HCT116 (cell line): ENCODE measurements around the gene SH3TC1. TPM values are rescaled to one million over a fixed set of nuclear protein-coding genes. Genes with fewer than 3 reads are reported as not detected.

Experiments
- ATAC-seq: fragments of 200-7000 bp; cut with Tn5 transposase; 2 replicates; pipeline ENCODE4 v1.9.1; 2020; ENCODE audit warnings: mild to moderate bottlenecking, moderate library complexity
- BruUV-seq: library from RNA; stranded (reverse); fragments of 400-500 nt; replicated peaks from 2 replicates; lab custom pipeline; 2021; lab: Mats Ljungman, UMichigan
- CTCF ChIA-PET: fragments of 300-600 bp; sonication (Branson Sonifier 250); formaldehyde crosslinking; loops from one replicate; lab custom pipeline; 2021; ENCODE audit warnings: antibody characterized with exemption; lab: Charles Lee
- POLR2A ChIA-PET: fragments of 300-600, 350-600 bp; sonication (Branson Sonifier 250); formaldehyde crosslinking; loops from one replicate; lab custom pipeline; 2021; ENCODE audit warnings: antibody characterized with exemption; lab: Charles Lee
- RAD21 ChIA-PET, 2 experiments: fragments of 300-600 bp; sonication (Branson Sonifier 250); formaldehyde crosslinking; loops; one replicate each; lab custom pipeline; 2023; ENCODE audit warnings: low total read pairs in 2 of 2; ENCODE audit not compliant: uncharacterized antibody in 2 of 2, unreplicated experiment in 2 of 2, low non-redundant PET in 1 of 2; lab: Charles Lee
- DNase-seq: peaks from one replicate; pipeline ENCODE4 v3.0.0-alpha.2; 2010; ENCODE audit warnings: low read depth, low spot score
- H2AFZ ChIP-seq: fragments of 200-600 bp; shearing (Covaris generic), sonication (generic); 2 replicates; pipeline ENCODE4 v1.6.1; 2017; ENCODE audit warnings: low read depth, mixed run types, mixed read lengths, antibody characterized with exemption, low read length; ENCODE audit not compliant: poor library complexity, severe bottlenecking
- H3K27ac ChIP-seq: 2 replicates; pipeline ENCODE4 v1.5.1; 2012; ENCODE audit warnings: low read depth, low read length
- H3K27me3 ChIP-seq: fragments of 200-600 bp; sonication (generic); 2 replicates; pipeline ENCODE4 v1.6.1; 2016; ENCODE audit warnings: mixed run types, low read length, mixed read lengths; ENCODE audit not compliant: insufficient read depth
- H3K36me3 ChIP-seq, 2 experiments: fragments of 200-500 bp in 1 of 2; fragments of 200-600 bp in 1 of 2; sonication (Bioruptor generic) in 1 of 2; sonication (generic) in 1 of 2; 2 replicates each; pipeline versions ENCODE4 v1.5.1 to v1.6.1; 2014 to 2016; ENCODE audit warnings: low read length in 2 of 2, inconsistent platforms in 1 of 2, mixed read lengths in 1 of 2, mixed run types in 1 of 2; ENCODE audit not compliant: insufficient read depth in 2 of 2, control insufficient read depth in 1 of 2
- H3K4me1 ChIP-seq, 2 experiments: fragments of 200-600 bp in 1 of 2; sonication (generic) in 1 of 2; 2 replicates each; pipeline versions ENCODE4 v1.5.1 to v1.6.1; 2012 to 2017; ENCODE audit warnings: low read length in 2 of 2, inconsistent platforms in 1 of 2, mild to moderate bottlenecking in 1 of 2, mixed read lengths in 1 of 2, mixed run types in 1 of 2, moderate library complexity in 1 of 2; ENCODE audit not compliant: insufficient read depth in 2 of 2, control insufficient read depth in 1 of 2
- H3K4me2 ChIP-seq: fragments of 200-600 bp; sonication (generic); 2 replicates; pipeline ENCODE4 v1.6.1; 2017; ENCODE audit warnings: mixed run types, low read length, mixed read lengths
- H3K4me3 ChIP-seq, 2 experiments: fragments of 200-600 bp in 1 of 2; sonication (generic) in 1 of 2; replicated peaks in 1 of 2; 2 replicates each; pipeline ENCODE4 v1.5.1; 2011 to 2016; ENCODE audit warnings: low read length in 2 of 2, control low read depth in 1 of 2, low read depth in 1 of 2, mild to moderate bottlenecking in 1 of 2, mixed read lengths in 1 of 2, mixed run types in 1 of 2
- H3K79me2 ChIP-seq: fragments of 200-600 bp; sonication (generic); 2 replicates; pipeline ENCODE4 v1.6.1; 2017; ENCODE audit warnings: mild to moderate bottlenecking, mixed run types, low read length, moderate library complexity, mixed read lengths; ENCODE audit not compliant: insufficient read depth
- H3K9ac ChIP-seq: fragments of 200-600 bp; sonication (generic); 2 replicates; pipeline ENCODE4 v1.6.1; 2016; ENCODE audit warnings: low read length, mixed read lengths
- H3K9me2 ChIP-seq: fragments of 200-600 bp; sonication (generic), shearing (Covaris generic); 2 replicates; pipeline ENCODE4 v1.6.1; 2017; ENCODE audit warnings: mixed run types, mild to moderate bottlenecking, moderate library complexity; ENCODE audit not compliant: insufficient read depth
- H3K9me3 ChIP-seq, 2 experiments: fragments of 200-500 bp in 1 of 2; fragments of 200-600 bp in 1 of 2; sonication (Bioruptor generic) in 1 of 2; sonication (generic) in 1 of 2; 2 replicates each; pipeline ENCODE4 v1.6.1; 2014 to 2017; ENCODE audit warnings: low read length in 2 of 2, mixed read lengths in 2 of 2, inconsistent platforms in 1 of 2, low read depth in 1 of 2, mild to moderate bottlenecking in 1 of 2, mixed run types in 1 of 2, moderate library complexity in 1 of 2; ENCODE audit not compliant: control insufficient read depth in 1 of 2, insufficient read depth in 1 of 2
- H4K20me1 ChIP-seq: fragments of 200-600 bp; sonication (generic), shearing (Covaris generic); 2 replicates; pipeline ENCODE4 v1.6.1; 2017; ENCODE audit warnings: mixed run types, mild to moderate bottlenecking, moderate library complexity; ENCODE audit not compliant: insufficient read depth
- CBX3 ChIP-seq: IDR thresholded peaks from 2 replicates; pipeline ENCODE4 v1.6.1; 2012; ENCODE audit warnings: low read depth
- CEBPB ChIP-seq: IDR thresholded peaks from 2 replicates; pipeline ENCODE4 v1.6.1; 2012; ENCODE audit warnings: low read depth
- EZH2 ChIP-seq: fragments of 200-600 bp; sonication (generic); IDR thresholded peaks from 2 replicates; pipeline ENCODE4 v1.6.1; 2017; ENCODE audit warnings: antibody characterized with exemption, mixed run types
- FOSL1 ChIP-seq: IDR thresholded peaks from 2 replicates; pipeline ENCODE4 v1.6.1; 2012; ENCODE audit warnings: low read depth
- JUND ChIP-seq: IDR thresholded peaks from 2 replicates; pipeline ENCODE4 v1.6.1; 2012
- POLR2A ChIP-seq: IDR thresholded peaks from 2 replicates; pipeline ENCODE4 v1.7.0; 2011; ENCODE audit warnings: borderline replicate concordance; ENCODE audit not compliant: insufficient read depth, insufficient read length; ENCODE audit errors: extremely low read depth
- POLR2AphosphoS5 ChIP-seq: IDR thresholded peaks from 2 replicates; pipeline ENCODE4 v1.6.1; 2011; ENCODE audit warnings: mild to moderate bottlenecking, low read depth, low read length, moderate library complexity
- SIN3A ChIP-seq: IDR thresholded peaks from 2 replicates; pipeline ENCODE4 v1.6.1; 2012; ENCODE audit warnings: low read depth
- ZFX ChIP-seq: fragments of 450-650 bp; IDR thresholded peaks from 2 replicates; pipeline ENCODE4 v1.6.1; 2017
- ZNF274 ChIP-seq: fragments of 200-500 bp; sonication (Bioruptor generic); IDR thresholded peaks from 2 replicates; pipeline ENCODE4 v1.6.1; 2014; ENCODE audit warnings: mild to moderate bottlenecking, low read depth, low read length, inconsistent platforms
- intact Hi-C: fragments of 100-400 bp; cut with micrococcal nuclease; formaldehyde crosslinking; loops from 2 replicates; pipeline ENCODE4 v1.10.0; 2022
- total RNA-seq: library from RNA; stranded (reverse); gene quantifications from one replicate; pipeline ENCODE4 v1.2.1, GENCODE V29; 2021; ENCODE audit not compliant: unreplicated experiment
- TF ChIP-seq, protein P1 (sequence below), 3 experiments: fragments of 200-600 bp in 1 of 3; sonication (generic) in 1 of 3; IDR thresholded peaks in 2 of 3; conservative IDR thresholded peaks in 1 of 3; 2 replicates each; pipeline ENCODE4 v1.5.1; 2012 to 2017; ENCODE audit warnings: low read depth in 2 of 3, low read length in 2 of 3, antibody characterized with exemption in 1 of 3, borderline replicate concordance in 1 of 3, control low read depth in 1 of 3, mild to moderate bottlenecking in 1 of 3, mixed read lengths in 1 of 3, mixed run types in 1 of 3, moderate library complexity in 1 of 3; ENCODE audit not compliant: insufficient read depth in 1 of 3
- TF ChIP-seq, protein P2 (sequence below): IDR thresholded peaks from 2 replicates; pipeline ENCODE4 v1.6.1; 2012
- TF ChIP-seq, protein P3 (sequence below): IDR thresholded peaks from 2 replicates; pipeline ENCODE4 v1.6.1; 2011; ENCODE audit warnings: mild to moderate bottlenecking, low read length, moderate library complexity; ENCODE audit not compliant: insufficient replicate concordance; ENCODE audit errors: extremely low read depth
- TF ChIP-seq, protein P4 (sequence below): IDR thresholded peaks from 2 replicates; pipeline ENCODE4 v1.6.1; 2012; ENCODE audit warnings: low read depth

The SH3TC1 gene
- total RNA-seq, 1 experiment from 2014 or later: 12.5 TPM

DNA sequence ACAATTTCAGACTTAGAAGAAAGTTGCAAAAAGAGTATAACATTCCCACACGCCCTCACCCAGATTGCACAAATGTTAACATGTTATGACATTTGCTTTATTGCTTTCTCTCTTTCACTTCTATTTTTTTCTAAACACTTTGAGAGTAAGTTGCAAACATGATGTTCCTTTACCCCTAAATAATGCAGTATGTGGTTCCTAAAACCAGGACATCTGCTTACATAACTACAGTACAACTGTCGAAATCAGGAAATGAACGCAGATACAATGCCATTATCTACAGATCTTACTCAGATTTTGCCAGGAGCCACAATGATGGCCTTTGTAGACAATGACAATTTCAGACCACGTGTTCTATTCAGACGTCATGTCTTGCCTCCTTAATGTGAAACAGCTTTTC is 22.4 kb downstream of the SH3TC1 start:
- TF ChIP-seq ZNF274: no peak
- no peak for TF ChIP-seq EZH2
- no peak for TF ChIP-seq FOSL1
- TF ChIP-seq, protein P1, sequence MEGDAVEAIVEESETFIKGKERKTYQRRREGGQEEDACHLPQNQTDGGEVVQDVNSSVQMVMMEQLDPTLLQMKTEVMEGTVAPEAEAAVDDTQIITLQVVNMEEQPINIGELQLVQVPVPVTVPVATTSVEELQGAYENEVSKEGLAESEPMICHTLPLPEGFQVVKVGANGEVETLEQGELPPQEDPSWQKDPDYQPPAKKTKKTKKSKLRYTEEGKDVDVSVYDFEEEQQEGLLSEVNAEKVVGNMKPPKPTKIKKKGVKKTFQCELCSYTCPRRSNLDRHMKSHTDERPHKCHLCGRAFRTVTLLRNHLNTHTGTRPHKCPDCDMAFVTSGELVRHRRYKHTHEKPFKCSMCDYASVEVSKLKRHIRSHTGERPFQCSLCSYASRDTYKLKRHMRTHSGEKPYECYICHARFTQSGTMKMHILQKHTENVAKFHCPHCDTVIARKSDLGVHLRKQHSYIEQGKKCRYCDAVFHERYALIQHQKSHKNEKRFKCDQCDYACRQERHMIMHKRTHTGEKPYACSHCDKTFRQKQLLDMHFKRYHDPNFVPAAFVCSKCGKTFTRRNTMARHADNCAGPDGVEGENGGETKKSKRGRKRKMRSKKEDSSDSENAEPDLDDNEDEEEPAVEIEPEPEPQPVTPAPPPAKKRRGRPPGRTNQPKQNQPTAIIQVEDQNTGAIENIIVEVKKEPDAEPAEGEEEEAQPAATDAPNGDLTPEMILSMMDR (IDR thresholded peaks at IDR 0.05 in 2 of 3, conservative IDR thresholded peaks at IDR 0.05 in 1 of 3; ENCODE audit: borderline replicate concordance in 1 of 3, insufficient read depth in 1 of 3, low read depth in 2 of 3, low read length in 2 of 3): no peak
- TF ChIP-seq ZFX: no peak
- TF ChIP-seq, protein P2, sequence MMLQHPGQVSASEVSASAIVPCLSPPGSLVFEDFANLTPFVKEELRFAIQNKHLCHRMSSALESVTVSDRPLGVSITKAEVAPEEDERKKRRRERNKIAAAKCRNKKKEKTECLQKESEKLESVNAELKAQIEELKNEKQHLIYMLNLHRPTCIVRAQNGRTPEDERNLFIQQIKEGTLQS: no peak
- TF ChIP-seq, protein P3, sequence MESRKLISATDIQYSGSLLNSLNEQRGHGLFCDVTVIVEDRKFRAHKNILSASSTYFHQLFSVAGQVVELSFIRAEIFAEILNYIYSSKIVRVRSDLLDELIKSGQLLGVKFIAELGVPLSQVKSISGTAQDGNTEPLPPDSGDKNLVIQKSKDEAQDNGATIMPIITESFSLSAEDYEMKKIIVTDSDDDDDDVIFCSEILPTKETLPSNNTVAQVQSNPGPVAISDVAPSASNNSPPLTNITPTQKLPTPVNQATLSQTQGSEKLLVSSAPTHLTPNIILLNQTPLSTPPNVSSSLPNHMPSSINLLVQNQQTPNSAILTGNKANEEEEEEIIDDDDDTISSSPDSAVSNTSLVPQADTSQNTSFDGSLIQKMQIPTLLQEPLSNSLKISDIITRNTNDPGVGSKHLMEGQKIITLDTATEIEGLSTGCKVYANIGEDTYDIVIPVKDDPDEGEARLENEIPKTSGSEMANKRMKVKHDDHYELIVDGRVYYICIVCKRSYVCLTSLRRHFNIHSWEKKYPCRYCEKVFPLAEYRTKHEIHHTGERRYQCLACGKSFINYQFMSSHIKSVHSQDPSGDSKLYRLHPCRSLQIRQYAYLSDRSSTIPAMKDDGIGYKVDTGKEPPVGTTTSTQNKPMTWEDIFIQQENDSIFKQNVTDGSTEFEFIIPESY: no peak
- no peak for TF ChIP-seq POLR2A
- TF ChIP-seq CBX3: no peak
- TF ChIP-seq SIN3A: no peak
- TF ChIP-seq, protein P4, sequence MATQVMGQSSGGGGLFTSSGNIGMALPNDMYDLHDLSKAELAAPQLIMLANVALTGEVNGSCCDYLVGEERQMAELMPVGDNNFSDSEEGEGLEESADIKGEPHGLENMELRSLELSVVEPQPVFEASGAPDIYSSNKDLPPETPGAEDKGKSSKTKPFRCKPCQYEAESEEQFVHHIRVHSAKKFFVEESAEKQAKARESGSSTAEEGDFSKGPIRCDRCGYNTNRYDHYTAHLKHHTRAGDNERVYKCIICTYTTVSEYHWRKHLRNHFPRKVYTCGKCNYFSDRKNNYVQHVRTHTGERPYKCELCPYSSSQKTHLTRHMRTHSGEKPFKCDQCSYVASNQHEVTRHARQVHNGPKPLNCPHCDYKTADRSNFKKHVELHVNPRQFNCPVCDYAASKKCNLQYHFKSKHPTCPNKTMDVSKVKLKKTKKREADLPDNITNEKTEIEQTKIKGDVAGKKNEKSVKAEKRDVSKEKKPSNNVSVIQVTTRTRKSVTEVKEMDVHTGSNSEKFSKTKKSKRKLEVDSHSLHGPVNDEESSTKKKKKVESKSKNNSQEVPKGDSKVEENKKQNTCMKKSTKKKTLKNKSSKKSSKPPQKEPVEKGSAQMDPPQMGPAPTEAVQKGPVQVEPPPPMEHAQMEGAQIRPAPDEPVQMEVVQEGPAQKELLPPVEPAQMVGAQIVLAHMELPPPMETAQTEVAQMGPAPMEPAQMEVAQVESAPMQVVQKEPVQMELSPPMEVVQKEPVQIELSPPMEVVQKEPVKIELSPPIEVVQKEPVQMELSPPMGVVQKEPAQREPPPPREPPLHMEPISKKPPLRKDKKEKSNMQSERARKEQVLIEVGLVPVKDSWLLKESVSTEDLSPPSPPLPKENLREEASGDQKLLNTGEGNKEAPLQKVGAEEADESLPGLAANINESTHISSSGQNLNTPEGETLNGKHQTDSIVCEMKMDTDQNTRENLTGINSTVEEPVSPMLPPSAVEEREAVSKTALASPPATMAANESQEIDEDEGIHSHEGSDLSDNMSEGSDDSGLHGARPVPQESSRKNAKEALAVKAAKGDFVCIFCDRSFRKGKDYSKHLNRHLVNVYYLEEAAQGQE: no peak
- TF ChIP-seq CEBPB: no peak
- TF ChIP-seq JUND: no peak
- no peak for TF ChIP-seq POLR2AphosphoS5
- Histone ChIP-seq H3K4me2 (no peak overlapping the region), H3K79me2 (no peaks in the 10 kb centered on the region), H3K27me3 (no peaks in the 10 kb centered on the region), H3K9me3 (no peaks in the 10 kb centered on the region), H3K9ac (no peak overlapping the region), H3K9me2 (no peaks in the 10 kb centered on the region), H3K4me3 (no peak overlapping the region), H4K20me1 (no peaks in the 10 kb centered on the region), H2AFZ (no peak overlapping the region), H3K36me3 (no peaks in the 10 kb centered on the region), H3K4me1 (no peaks in the 10 kb centered on the region), H3K27ac (no peak overlapping the region)
- intact Hi-C loops: no loop called here
- no TSS peak for BruUV-seq
- DNase-seq (no peak), ATAC-seq (no peak)
- ChIA-PET POLR2A (no interaction called here), RAD21 (no interaction called here), CTCF (interaction anchor here (1.1 kb wide), 1 partner anchor 21 kb away, joined by 3 read pairs; no protein-coding TSS in a partner anchor)
